GM21526 (cell line): ENCODE data around the gene TBC1D2B.
"Not testable (repeated sequence)": the region's sequence is repeated elsewhere in the genome, so short reads cannot be mapped to it uniquely, and the experiment has no call there.

Experiments used
- ATAC-seq: cut with Tn5 transposase; IDR thresholded peaks from one replicate; pipeline ENCODE4 v1.9.1; 2021; ENCODE audit warnings: moderate library complexity; ENCODE audit not compliant: unreplicated experiment, low FRiP score

The TBC1D2B gene

DNA sequence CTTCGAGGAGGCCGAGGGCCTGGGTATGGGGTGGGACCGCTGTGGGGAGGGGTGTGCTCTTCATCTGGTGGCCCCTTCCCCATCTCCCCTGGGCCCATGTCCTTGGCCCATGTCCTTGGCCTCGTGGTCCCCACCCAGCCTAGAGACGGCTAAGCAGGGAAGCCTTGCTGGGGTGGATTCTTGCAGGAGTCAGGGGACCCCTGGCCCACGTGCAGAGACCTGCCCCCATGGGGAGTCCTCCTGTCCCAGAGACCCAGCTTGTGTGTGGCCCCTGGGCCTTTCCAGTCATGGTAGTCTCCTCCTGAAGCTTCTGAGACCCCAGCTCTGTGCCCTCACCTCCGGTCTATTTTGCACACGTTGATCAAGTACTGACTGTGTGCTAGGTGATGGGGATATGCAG lies 97.4 kb downstream of the TBC1D2B start:
- ATAC-seq, result no peak

GRCh38 chr15:77979157-77979556 lies 98.4 kb downstream of the TBC1D2B start:
- ATAC-seq, result not testable (repeated sequence)

DNA sequence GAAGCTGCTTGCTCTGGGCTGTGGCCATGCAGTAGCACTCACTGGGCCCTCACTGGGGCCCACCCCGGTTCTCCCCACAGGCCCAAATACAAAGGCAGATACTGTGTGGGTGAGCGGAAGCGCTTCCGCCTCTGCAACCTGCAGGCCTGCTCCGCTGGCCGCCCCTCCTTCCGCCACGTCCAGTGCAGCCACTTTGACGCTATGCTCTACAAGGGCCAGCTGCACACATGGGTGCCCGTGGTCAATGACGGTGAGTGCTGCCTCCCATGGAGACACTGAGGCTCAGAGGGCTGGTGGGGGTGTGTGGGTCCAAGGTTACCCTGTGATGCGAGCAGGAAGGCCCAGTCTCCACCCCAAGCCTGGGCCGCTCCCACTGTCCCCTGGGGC lies 98.8 kb downstream of the TBC1D2B start:
- not testable (repeated sequence) for ATAC-seq

DNA sequence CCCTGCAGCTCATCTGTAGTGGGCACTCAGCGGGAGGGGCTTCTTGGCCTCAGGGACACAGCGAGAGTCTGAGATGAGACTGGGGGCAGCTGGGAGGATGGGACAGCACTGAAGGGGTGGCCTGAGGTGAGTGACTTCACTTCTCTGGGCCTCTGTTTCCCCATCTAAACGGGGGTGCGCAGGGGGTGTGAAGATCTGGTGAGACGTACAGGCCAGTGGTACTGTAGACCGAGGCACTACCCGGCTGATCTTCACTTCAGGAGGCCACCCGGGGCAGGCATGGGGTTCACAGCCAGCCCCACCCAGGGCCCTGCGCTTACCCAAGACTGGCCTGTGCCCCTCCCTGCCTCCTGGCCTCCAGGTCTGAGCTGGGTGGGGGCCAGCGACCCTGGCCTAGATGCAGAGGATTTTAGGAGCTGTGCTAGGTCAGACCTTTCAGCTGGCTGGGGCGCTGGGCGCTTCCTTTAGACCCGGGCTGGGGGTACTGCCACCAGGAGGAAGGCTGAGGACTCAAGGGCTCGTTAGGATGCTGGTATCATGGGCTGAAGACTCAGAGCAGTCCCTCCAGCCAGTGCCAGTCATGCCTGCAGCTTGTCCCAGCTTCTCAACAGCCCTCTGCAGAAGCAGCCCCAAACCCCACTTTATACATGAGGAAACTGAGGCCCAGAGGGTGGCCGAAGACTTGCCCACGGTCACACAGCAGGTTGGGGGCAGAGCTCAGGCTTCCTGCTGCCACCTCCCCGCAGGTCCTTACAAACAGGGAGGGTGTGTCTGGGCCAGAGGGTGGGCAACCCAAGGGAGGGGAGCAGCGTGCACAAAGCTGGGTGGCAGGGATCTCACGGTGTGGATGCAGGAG lies 99.4 kb downstream of the TBC1D2B start:
- ATAC-seq, result not testable (repeated sequence)

DNA sequence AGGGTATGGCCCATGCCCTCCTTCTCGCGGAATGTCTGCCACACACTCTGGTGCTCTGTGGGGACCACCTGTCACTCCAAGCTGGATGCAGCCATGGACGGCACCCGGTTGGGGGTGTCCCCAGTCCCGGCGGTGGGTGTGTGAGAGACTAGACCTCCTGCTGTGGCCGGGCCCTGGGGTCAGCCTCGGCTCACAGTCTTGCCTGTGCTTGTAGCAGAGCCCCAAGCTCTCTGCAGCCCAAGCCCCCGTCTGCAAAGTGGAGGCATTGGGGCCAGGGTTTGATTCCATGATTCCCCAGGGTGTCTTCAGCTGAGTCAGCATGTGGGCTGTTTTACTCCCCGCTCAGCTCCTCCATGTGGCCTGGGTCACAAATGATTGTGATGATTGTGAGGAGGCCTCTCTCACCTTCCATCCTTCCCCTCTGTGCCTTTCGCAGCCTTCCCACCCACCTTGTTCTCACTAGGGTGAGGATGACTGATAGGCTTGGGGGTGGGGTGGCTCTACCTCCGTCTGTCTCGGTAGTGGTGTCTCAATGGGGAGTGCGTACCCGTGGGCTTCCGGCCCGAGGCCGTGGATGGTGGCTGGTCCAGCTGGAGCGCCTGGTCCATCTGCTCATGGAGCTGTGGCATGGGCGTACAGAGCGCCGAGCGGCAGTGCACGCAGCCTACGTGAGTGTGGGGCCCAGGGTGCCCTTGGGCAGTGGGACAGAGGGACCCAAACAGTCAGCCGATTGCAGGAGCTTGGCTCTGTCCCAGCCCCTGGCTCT lies 100.6 kb downstream of the TBC1D2B start:
- not testable (repeated sequence) for ATAC-seq

DNA sequence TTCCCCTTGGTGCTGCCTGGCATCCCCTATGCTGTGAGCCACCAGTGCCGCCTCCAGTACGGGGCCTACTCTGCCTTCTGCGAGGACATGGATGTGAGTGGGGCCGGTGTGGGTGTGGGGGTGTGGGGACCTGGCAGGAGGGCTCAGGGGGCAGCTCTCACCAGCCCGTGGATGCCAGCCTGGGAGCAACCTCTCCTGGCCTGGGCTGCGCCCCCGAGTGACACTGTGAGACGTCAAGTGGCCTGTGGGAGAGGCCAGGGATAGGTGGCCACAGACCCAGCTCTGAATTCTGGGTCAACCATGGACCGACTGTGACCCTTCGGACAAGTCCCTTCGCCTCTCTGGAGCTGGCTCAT lies 101.4 kb downstream of the TBC1D2B start:
- not testable (repeated sequence) for ATAC-seq

DNA sequence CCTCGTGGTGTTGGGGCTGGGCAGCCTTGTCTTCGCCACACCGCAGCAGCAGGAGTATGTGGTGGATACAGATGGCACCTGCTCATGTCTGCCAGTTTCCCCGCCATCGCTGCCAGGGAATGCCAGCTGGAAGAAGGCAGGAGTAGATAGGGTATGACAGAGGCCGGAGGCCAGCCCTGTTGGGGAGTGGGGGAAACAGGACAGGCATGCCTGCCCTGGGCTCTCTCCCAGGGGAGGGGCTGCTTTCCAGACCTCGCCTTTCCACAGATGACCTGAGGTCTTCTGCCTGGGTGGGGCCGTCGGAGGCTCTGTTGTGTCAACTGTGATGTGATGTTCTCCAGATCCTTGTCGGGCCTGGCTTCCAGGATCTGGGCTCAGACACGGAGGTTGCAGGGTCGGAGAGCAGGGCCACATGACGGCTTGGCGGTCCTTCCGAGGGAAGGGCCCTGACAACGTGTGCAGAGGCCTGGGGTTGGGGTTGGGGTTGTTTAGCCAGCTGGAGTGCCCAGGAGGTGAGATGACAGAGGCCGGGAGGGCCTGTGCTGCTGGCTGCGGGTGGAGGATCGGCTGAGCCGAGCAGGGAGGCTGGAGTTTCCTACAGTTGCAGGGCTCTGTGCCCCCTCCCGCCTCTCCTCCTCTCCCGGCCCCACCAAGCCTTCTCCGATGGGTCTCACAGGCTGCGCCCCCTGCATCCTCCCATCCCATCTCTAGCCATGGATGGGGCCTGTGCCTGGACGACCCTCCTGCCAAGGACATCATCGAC lies 102.0 kb downstream of the TBC1D2B start:
- ATAC-seq, result no peak

GRCh38 chr15:77974416-77975331 lies 102.8 kb downstream of the TBC1D2B start:
- ATAC-seq, result no peak

DNA sequence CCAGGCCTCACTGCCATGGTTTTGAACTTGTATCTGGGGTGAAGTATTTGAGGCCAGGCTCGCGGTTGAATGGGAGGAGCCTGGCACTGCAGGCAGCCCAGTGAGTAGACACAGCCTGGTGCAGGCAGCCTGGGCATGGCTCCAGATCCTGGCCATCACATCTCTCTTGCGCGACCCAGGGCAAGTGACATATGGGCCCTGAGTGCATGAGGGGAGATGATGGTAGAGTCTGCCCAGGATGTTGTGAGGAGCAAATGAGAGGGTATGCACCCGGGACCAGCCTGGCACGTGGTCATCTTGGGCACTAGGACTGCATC lies 103.5 kb downstream of the TBC1D2B start:
- ATAC-seq, result no peak

- not testable (repeated sequence) for ATAC-seq
Observed at GRCh38 chr15:77973273-77974097, 104.0 kb downstream of the TBC1D2B start.

DNA sequence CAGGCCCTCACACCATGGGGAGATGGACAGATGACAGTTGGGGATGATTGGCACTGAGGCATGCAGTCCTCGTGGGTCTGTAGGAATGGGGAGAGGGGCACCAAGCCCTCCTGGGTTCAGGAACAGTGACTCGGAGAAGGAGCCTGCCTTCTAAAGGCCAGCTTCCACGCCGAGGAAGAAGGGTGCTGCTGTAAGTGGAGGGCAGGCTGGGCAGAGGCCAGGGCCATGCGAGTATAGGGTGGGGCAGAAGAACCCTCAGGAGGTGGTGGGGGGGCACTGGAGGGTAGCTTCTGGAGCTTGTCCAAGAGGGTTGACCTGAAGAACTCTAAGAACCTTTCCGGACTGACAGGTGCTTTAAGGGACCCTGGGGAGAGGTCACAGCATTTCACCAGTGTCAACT lies 104.8 kb downstream of the TBC1D2B start:
- ATAC-seq, result not testable (repeated sequence)

- ATAC-seq, result not testable (repeated sequence)
Observed at GRCh38 chr15:77971875-77972274, 105.6 kb downstream of the TBC1D2B start.

DNA sequence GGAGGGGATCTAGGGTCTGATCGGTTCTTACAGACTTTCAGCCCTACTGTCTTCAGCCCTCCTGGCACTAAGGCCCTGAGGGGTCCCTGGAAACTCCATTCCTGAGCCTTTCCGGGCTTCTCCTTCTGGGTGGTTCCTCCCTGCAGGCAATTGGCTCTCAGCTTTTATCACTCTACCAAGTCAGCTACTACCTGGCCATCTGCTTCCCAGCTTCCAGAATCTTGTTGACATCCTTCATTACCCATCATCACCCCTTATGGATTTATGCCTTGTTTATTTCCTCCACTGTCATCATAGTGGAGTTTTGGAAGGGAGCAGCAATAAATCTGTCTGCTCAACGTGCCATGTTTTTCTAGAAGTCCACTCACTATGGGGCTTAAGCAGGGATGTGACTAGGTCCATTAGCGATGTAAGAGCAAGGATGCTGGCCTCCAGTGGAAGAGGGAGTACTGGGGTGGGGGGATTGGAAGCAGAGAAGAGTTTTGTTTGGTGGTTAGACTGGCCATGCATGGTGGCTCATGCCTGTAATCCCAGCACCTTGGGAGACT lies 106.6 kb downstream of the TBC1D2B start:
- not testable (repeated sequence) for ATAC-seq

DNA sequence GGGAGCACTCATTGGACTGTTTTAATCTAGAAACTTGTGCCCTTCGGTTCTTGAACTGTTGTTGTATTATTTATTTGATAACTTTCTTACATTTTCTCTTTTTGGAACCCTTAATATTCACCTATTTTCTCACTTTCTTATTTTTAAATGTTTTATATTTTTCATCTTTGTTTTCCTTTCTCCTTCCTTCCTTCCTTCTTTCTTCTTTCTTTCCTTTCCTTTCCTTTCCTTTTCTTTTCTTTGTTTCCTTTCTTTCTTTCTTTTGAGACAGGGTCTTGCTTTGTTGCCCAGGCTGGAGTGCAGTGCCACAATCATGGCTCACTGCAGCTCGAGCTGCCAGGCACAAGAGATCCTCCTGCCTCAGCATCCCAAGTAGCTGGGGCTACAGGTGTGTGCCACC lies 108.5 kb downstream of the TBC1D2B start:
- ATAC-seq, result no peak

DNA sequence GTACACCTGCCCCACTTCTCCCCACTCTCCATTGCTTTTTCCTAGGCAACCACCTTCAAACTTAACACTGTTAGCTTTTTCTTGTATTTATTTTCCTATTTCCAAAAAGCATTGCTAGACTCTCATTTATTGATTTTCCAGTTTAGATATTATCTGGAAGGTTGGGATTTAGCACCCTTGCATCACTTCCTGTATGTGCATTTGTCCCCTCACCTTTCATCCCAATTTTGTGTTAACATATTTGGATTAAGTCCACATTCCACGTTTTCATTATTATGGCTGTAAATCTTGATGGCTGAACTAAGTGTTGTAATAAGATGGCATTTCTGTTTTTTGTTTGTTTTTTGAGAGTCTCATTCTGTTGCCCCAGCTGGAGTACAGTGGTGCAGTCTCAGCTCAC lies 109.7 kb downstream of the TBC1D2B start:
- ATAC-seq, result no peak

- ATAC-seq, result not testable (repeated sequence)
Observed at GRCh38 chr15:77967235-77967615, 110.3 kb downstream of the TBC1D2B start.

DNA sequence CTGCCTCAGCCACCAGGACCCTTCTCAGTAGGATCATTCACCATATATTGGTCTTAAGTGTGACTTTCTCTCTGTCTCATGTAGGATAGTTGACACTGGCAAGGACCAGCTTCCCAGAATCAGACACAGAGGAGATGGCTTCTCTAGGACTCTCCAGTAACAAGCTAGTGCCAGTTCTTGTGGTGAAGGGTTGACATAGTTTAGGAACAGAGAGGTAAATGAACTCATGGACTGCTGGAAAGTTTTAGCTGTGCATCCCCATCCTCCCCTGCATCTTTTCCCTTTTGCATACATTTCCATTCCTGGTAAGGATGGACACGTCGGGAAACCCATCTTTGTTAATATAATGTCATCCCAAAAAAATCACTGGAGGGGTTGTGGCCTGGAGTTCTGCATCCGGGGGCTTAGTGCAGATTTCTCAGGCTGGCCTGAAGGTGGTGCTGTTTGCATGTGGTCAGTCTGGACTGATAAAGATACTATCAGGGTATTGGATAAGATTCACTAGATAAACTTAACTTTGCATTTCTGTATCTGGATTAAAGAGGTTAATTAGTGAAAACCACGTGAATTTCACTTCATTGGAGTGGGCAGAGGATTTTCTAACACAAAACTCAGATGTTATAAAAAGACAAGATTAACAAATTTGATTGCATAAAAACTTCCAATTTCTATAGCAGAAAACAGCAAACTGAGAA lies 110.8 kb downstream of the TBC1D2B start:
- ATAC-seq, result no peak

DNA sequence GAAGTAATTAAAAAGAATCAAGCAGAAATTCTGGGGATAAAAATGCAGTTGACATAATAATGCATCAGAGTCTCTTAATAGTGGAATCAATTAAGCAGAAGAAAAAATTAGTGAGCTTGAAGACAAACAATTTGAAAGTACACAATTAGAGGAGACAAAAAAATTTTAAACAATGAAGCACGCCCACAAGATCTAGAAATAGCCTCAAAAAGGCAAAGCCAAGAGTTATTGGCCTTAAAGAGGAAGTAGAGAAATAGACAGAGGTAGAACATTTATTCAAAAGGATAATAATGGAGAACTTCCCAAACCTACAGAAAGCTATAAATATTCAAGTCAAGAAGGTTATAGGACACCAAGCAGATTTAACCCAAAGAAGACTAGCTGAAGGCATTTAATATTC lies 113.3 kb downstream of the TBC1D2B start:
- no peak for ATAC-seq
